OCI-LY1 (cell line): Measurements from ENCODE around the gene SULF2.

ENCODE experiments used
- CTCF ChIP-seq: fragments of 200-600 bp; sonication (generic), shearing (Covaris generic); IDR thresholded peaks from 2 replicates; pipeline ENCODE4 v1.5.1; 2017; ENCODE audit warnings: mild to moderate bottlenecking, antibody characterized with exemption, low read length, moderate library complexity, mixed read lengths
- EZH2 ChIP-seq: fragments of 200-600 bp; sonication (generic), shearing (Covaris generic); IDR thresholded peaks from 2 replicates; pipeline ENCODE4 v1.8.0; 2017; ENCODE audit warnings: borderline replicate concordance, mixed run types, mild to moderate bottlenecking, antibody characterized with exemption, low read length, moderate library complexity, mixed read lengths

DNA sequence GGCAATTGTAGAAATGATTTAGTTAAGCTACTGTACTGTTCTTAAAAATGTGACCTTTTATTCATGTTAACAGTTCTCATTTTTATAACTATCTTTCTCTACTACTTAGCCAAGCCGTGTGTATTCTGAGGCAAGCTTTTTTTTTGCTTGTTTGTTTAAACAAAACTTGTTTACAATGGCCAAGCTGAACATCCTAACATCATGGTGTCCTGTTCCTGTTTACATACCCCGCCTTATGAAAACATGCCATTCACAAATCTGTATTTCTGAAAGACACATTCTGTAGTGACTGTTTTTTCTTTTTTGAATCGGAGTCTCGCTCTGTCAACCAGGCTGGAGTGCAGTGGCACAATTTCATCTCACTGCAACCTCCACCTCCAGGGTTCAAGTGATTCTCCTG lies 142.7 kb downstream of the SULF2 start:
- TF ChIP-seq CTCF (no peak), EZH2 (no peak)
